ENCODE data around the gene GOLIM4.

DNA sequence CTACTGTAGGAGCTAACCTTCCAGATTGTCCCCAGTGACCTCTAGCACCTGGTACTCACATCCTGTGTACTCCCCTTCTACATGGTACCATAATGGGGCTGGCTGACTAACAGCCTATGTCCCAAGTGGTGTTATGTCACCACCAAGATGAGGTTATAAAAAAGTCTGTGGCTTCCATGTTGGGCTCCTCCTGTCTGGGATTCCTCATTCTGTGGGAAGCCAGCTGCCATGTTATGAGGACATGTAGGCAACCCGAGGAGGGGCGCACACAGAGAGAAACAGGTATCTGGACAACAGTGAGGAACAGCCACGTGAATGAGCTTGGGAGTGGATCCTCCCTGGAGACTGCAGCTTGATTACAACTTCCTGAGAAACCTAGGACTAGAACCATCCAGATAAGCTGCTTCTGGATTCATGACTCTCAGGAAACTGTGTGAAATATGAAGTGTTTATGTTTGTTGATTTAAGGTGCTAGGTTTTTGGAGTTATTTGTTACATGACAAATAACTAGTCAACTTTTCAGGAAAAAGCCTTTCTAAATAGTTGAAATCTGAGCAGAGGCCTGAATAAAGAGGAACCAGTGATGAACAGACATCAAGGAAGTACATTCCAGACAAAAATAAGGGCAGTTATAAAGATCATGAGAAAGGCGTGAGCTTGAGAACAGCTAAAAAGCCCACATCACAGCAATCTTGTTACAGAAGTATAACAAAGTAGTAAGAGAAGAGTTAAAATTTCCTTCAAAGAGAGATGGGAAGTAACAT is 21.7 kb downstream of the GOLIM4 start:
- TF ChIP-seq CTCF (IDR thresholded peaks at IDR 0.05 in 4 of 5, conservative IDR thresholded peaks at IDR 0.05 in 1 of 5), result no peak
- no peak for TF ChIP-seq POLR2A (IDR thresholded peaks at IDR 0.05)
